HG03196 (cell line): ENCODE data around the gene TOR1AIP2.
A peak's percentile ranks its signal among the peaks of the same experiment; 100 is the strongest.

Experiments
- ATAC-seq: cut with Tn5 transposase; IDR thresholded peaks from one replicate; pipeline ENCODE4 v1.9.1; 2021; ENCODE audit not compliant: unreplicated experiment

Gene TOR1AIP2

GRCh38 chr1:179826626-179827280, 50.9 kb downstream of the TOR1AIP2 start:
- no peak for ATAC-seq

DNA sequence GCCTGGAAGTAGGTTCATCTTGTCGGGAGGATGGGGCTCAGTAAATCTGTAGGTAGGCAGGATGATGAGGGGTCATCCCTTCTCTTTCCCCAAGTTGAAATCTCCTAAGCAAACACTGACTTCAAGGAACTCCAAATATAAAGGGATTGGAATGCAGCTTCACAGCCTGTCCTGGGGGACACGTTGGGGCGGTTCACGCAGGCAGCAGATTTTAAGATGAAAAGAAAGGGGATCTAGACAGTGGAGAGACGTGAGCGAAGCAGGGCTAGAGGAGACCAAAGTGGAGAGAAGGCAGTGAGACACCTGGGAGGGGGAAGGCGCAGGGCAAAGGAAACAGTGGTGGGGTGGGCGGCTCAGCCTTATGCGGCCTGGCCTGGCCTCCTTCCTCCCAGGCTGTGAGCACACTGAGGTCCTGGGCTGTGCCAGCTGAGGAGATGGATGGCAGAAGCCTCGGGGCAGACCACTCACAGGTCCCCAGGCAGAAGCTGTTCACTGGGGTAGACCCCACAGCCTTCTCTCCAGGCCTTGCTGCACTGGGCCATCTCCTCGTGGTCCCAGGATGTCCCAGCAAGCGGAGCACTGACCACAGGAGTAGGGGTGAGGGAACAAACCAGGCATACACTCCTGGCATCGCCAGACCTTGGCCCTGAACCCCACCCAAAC, 51.7 kb downstream of the TOR1AIP2 start:
- ATAC-seq, result no peak

DNA sequence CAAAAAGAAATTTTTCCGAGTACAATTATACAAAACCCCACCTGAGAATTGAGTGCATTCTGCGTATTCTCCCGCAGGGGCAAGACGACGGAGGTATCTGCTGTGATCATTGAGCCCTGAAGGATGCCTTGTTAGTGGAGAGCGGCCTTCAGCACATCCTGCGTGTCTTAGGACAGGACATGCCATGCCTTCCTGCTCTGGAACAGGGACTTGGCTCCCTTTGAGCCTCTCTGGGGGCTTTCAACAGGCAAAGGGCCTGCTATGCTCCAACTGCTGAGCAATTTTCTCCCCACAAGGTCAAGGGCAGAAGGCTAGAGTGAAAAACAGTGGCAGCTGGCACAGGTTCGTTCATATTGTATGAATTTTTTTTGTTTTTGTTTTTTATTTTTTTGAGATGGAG, 52.4 kb downstream of the TOR1AIP2 start:
- ATAC-seq, result no peak

DNA sequence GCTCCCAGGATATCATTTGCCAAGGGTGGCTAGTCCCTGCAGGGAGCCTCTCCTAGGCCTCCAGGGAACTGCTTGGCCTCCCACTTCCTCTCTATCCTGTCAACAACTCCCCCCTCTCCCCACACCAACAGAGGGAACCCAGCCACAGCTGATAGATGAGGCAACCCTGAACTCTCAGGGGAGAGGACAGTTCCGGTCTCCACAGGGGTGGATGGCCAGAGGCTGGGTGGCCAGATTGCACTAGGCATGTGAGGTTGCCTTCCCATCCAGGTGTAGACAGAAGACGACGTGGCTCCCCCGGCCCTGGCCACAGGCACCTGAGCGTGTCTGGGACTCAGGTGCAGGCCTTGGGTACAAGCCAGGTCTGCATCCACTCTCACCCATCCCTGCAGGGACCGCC, 53.3 kb downstream of the TOR1AIP2 start:
- ATAC-seq, result no peak

GRCh38 chr1:179823693-179824092, 53.9 kb downstream of the TOR1AIP2 start:
- no peak for ATAC-seq

- no peak for ATAC-seq
Measured at GRCh38 chr1:179822065-179822464, 55.5 kb downstream of the TOR1AIP2 start.

GRCh38 chr1:179821524-179821923, 56.1 kb downstream of the TOR1AIP2 start:
- ATAC-seq, result no peak

GRCh38 chr1:179820226-179820970, 57.2 kb downstream of the TOR1AIP2 start:
- no peak for ATAC-seq

DNA sequence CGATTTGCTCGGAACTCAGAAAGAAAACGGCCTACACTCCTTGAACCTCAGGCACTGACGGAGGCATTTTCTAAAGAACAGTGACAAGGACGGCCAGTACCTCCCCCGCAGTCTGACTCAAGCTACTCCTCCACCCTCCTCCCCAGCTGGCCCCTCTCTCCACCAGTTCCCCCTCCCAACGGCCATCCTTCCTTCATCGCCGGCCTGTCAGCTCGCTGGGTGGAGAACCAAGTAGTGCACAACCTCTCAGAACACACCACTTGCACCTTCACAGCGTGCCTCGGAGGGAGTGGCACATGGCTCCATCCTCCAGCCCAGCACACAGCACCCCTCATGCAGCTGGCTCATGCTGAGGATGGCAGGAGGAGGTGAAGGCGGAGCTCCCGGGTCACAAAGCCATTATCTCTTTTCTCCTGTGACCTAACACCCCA, 58.8 kb downstream of the TOR1AIP2 start:
- no peak for ATAC-seq

DNA sequence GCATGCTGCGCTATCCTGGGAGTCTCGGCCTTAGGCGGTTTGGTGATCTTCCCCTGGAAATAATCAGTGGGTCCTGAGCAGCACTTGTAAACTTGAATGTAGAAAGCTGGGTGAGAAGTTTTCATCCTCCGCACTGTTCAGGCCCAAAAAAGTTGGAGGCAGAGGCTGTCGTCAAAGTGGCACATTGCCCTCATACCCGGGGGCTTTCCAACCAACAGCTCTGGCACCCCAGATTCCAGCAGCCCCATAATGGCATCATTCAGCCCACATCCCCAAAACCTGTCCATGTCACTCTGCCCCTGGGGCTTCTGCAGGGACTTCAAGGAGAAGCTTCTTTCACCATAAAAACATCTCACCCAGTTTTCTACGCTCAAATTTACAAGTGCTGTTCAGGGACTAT, 59.3 kb downstream of the TOR1AIP2 start:
- no peak for ATAC-seq

DNA sequence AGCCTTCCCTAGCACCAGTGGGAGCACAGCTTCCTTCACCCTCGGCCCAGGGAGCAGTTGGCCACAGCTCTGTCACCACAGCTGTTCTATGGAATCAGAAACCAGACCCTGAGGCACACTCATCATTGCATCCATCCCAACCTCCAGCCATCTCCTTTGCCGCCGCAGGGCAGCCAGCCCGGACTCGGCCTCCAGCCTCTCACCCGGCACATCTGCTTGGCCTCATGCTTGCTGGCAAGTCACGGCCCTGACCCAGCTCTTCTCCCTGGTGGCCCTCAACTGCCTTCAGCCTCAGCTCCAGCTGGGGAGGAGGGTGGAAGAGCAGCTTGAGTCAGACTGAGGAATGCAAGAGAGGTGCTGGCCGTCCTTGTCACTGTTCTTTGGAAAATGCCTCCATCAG, 59.8 kb downstream of the TOR1AIP2 start:
- ATAC-seq, result no peak

- ATAC-seq, result no peak
Measured at GRCh38 chr1:179817056-179817455, 60.5 kb downstream of the TOR1AIP2 start.

DNA sequence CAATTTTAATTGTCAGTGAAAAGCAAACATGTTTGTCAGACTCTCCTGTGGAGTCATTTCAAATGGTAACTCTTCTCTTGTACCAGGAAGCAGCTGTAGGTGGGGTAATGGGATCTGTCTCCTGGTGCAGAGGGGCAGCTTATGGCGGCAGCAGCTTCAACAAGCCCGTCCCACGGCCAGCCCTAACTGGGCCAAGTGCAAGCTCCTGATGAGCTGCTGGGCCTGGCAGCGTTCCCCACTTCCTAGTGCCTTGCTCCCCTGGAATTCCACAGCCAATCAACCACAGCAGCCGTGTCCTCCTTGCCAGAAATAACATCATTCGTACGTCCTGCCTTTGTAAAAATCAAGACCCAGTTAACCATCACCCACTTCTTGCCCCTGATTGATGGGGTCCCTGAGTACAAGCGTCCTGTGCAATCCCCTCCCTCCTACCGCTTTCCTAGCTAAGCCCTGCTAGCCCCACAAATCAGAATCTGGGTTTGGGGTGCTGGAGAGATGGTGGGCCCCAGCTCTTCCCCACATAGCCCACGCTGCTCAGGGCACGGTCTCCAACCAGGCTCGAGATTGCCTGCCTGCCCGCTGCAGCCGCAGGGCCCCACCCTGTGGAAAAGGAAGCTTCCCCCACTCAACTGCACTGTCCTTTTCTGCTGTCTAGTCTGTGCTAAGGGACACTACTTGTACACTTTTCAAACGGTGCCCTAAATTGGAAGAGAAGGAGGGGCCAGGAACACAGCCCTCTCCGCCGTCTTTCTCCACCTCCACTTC, 61.2 kb downstream of the TOR1AIP2 start:
- no peak for ATAC-seq

GRCh38 chr1:179815641-179816040, 62.0 kb downstream of the TOR1AIP2 start:
- ATAC-seq, result no peak

- ATAC-seq, result peak; percentile 10
Measured at GRCh38 chr1:179814546-179814838, 63.1 kb downstream of the TOR1AIP2 start.

GRCh38 chr1:179813626-179814545, 63.7 kb downstream of the TOR1AIP2 start:
- ATAC-seq, result no peak

- ATAC-seq, result no peak
Measured at GRCh38 chr1:179812501-179813292, 64.9 kb downstream of the TOR1AIP2 start.

DNA sequence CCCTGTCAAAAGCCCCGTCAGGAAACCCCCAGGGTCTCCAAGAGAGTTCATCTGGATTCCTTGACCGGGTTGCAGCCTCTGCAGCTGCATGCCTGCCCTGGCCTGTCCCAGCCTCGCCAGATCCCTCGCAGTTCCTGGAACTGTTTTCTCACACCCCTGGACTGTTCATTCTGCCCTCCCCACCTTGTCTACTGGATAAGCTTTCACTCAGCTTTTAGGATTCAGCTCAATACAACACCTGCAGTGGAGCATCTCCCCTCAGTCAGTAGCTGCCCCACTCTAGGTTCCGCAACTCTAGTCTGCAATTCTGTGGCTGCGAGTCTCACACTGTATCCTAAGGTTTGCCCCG, 67.3 kb downstream of the TOR1AIP2 start:
- ATAC-seq, result no peak

GRCh38 chr1:179809506-179810366, 67.9 kb downstream of the TOR1AIP2 start:
- peak; percentile 55 for ATAC-seq
